Measurements from ENCODE around the gene GNG12.

DNA sequence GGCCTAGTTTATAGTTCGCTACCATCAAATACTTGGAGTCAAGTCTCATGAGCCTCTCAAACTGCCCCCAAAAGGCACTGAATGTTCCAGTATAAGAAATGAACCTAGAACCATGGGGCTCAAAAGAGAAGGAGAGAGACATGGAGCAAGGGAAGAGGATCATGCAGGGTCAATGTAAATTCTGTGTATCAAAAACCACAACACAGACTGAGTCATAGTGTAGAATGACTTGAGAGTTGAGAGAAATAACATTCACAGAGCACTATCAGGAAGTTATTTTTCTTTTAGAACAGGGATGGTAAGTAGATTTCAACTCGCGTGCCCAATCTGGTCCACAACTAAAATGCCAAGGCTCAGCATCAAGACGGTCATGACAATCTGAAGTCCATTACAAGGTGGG is 59.8 kb downstream of the GNG12 start:
- no peak for TF ChIP-seq CTCF (IDR thresholded peaks at IDR 0.05)
- TF ChIP-seq, protein P1, sequence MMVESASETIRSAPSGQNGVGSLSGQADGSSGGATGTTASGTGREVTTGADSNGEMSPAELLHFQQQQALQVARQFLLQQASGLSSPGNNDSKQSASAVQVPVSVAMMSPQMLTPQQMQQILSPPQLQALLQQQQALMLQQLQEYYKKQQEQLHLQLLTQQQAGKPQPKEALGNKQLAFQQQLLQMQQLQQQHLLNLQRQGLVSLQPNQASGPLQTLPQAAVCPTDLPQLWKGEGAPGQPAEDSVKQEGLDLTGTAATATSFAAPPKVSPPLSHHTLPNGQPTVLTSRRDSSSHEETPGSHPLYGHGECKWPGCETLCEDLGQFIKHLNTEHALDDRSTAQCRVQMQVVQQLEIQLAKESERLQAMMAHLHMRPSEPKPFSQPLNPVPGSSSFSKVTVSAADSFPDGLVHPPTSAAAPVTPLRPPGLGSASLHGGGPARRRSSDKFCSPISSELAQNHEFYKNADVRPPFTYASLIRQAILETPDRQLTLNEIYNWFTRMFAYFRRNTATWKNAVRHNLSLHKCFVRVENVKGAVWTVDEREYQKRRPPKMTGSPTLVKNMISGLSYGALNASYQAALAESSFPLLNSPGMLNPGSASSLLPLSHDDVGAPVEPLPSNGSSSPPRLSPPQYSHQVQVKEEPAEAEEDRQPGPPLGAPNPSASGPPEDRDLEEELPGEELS (CRISPR knock-in tag; IDR thresholded peaks at IDR 0.05) = no peak
